Activated CD4-positive, alpha-beta memory T cell treated with anti-CD3 and anti-CD28 coated beads, Interleukin-2, amount 10 ng/mL, durations not matched to agents 7 days and 5 days (primary cell): ENCODE results near the gene CLCN1. TPM values are rescaled to one million over a fixed set of nuclear protein-coding genes. Genes with fewer than 3 reads are reported as not detected.
"Not testable (repeated sequence)": the region's sequence is repeated elsewhere in the genome, so short reads cannot be mapped to it uniquely, and the experiment has no call there.

Source experiments
- CTCF ChIA-PET: fragments of 350-600 bp; sonication (Branson Sonifier 250); formaldehyde crosslinking; loops from one replicate; lab custom pipeline; 2021; ENCODE audit warnings: antibody characterized with exemption, inconsistent platforms; lab: Charles Lee
- POLR2A ChIA-PET: fragments of 350-600 bp; sonication (Branson Sonifier 250); formaldehyde crosslinking; loops from one replicate; lab custom pipeline; 2021; ENCODE audit warnings: antibody characterized with exemption; lab: Charles Lee
- DNase-seq: peaks from one replicate; pipeline ENCODE4 v3.0.0-alpha.2; 2020
- H3K27ac Mint-ChIP-seq: one replicate; pipeline ENCODE4 v1.8.0; 2021; ENCODE audit warnings: mild to moderate bottlenecking, mixed read lengths
- H3K27me3 Mint-ChIP-seq: one replicate; pipeline ENCODE4 v1.8.0; 2021; ENCODE audit warnings: mixed read lengths
- H3K36me3 Mint-ChIP-seq: one replicate; pipeline ENCODE4 v1.8.0; 2021; ENCODE audit warnings: low read depth, mixed read lengths
- H3K4me1 Mint-ChIP-seq: one replicate; pipeline ENCODE4 v1.8.0; 2021; ENCODE audit warnings: mixed read lengths
- H3K4me3 Mint-ChIP-seq: one replicate; pipeline ENCODE4 v1.8.0; 2021; ENCODE audit warnings: mild to moderate bottlenecking, mixed read lengths
- H3K9me3 Mint-ChIP-seq: one replicate; pipeline ENCODE4 v1.8.0; 2021; ENCODE audit warnings: mixed read lengths
- total RNA-seq, 2 experiments: library from RNA; stranded (reverse); gene quantifications; one replicate each; pipeline ENCODE4 v1.2.3, GENCODE V29; 2021

CLCN1 gene
- total RNA-seq, 2 experiments from 2014 or later: 0.10 TPM; not detected in 1

DNA sequence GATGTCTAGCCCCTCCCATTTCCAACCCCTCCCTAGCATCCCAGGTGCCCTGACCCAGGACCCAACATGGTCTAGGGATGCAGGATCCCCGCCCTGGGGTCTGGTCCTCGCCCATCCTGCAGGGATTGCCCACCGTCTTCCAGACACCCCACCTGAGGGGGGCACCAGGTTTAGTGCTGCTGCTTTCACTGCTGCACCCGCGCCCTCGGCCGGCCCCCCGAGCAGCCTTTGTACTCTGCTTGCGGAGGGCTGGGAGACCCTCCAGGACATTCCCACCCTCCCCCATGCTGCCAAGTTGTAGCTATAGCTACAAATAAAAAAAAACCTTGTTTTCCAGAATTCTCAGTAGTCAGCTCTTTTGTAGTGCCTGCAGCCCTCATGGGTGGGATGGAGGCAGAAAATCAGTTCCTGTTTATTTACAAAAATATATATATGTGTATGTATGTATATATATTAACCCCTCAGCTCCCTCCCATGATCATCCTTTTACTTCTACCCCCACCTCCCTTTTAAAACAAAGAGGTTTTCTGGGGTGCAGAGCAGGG, 74.9 kb downstream of the CLCN1 start:
- POLR2A ChIA-PET: no interaction called here
- H3K27ac Mint-ChIP-seq: no peak overlapping the region
- H3K36me3 Mint-ChIP-seq: peaks cover 42% of the 10 kb centered on the region
- H3K27me3 Mint-ChIP-seq: no peaks in the 10 kb centered on the region
- H3K9me3 Mint-ChIP-seq: no peaks in the 10 kb centered on the region
- H3K4me3 Mint-ChIP-seq: no peak overlapping the region
- DNase-seq: no peak
- CTCF ChIA-PET: interaction anchor here (1.0 kb wide), 1 partner anchor 150 kb away, joined by 3 read pairs; no protein-coding TSS in a partner anchor
- peaks cover 31% of the 10 kb centered on the region for H3K4me1 Mint-ChIP-seq

DNA sequence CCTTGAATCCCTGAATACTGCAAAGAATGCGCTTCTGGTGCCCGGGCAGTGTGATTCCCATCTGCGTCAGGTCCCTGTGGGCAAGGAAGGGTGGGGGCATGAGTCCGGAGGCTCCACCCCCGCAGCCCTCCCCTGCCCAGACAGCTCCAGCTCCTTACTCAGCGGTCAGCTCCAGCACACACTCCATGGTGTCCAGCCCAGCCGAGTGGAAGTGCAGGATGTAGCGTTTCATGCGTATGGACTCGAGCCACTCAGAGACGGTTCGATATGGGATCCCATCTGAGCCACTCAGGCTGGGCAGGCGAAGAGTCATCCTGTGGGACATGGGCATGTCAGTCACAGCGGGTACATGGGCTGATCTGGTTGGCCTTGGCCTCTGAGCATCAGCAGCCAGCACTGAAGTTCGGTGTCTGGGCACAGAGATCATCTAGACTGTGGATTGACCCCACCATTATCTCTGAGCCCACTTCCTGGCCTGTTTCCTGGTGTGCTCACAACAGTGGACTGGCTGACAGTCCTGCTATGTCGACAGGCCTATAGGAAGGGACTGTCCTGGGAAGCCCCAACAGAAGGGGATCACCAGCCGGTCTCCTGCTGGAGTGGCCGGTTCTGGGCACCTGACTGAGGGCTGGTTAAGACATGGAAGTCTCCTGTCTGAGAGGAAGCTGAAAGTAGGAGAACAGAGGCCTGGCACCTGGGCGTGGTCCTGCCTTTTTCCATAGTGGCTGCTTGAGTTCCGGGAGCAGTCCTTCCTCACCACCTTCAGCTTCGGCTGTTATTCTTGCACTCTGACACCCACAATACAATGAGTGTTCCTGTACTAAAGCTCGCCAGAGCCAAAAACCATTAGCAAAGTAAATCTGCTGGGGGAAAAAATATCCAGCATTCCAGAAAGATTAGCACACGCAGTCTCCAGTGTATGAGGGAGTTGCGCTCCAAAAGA, 75.8 kb downstream of the CLCN1 start:
- ChIA-PET CTCF (interaction anchor here (1.0 to 1.5 kb wide), 2 partner anchors 11 to 24 kb away, joined by 3 to 5 read pairs; no protein-coding TSS in a partner anchor), POLR2A (interaction anchor here (0.7 to 5.6 kb wide), 4 partner anchors 7 to 15 kb away, joined by 3 to 35 read pairs (median 8); partner anchors contain the start of gene EPHA1)
- no peak for DNase-seq
- no peaks in the 10 kb centered on the region for H3K9me3 Mint-ChIP-seq
- peaks cover 42% of the 10 kb centered on the region for H3K36me3 Mint-ChIP-seq
- H3K4me3 Mint-ChIP-seq: no peak overlapping the region
- H3K4me1 Mint-ChIP-seq: peaks cover 31% of the 10 kb centered on the region
- H3K27ac Mint-ChIP-seq: no peak overlapping the region
- no peaks in the 10 kb centered on the region for H3K27me3 Mint-ChIP-seq

DNA sequence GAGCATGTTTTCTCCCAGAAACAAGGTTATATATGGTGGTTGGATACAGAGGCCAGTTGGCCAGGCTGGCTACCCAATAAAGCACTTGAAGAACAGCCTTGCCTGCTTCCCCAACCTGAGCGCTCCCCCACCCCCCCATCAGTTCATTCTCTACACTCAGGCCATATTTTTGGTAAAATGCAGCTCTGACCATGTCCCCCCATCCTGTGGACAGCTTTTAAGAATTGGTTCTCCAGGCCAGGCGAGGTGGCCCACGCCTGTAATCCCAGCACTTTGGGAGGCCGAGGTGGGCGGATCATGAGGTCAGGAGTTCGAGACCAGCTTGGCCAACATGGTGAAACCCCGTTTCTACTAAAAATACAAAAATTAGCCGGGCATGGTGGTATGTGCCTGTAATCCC, 76.5 kb downstream of the CLCN1 start:
- ChIA-PET CTCF (interaction anchor here (0.7 to 1.5 kb wide), 3 partner anchors 12 to 87 kb away, joined by 3 to 5 read pairs (median 3); no protein-coding TSS in a partner anchor), POLR2A (interaction anchor here (0.7 to 5.6 kb wide), 4 partner anchors 8 to 15 kb away, joined by 3 to 35 read pairs (median 8); partner anchors contain the start of gene EPHA1)
- not testable (repeated sequence) for H3K9me3 Mint-ChIP-seq, H3K27me3 Mint-ChIP-seq, H3K4me3 Mint-ChIP-seq, H3K27ac Mint-ChIP-seq, DNase-seq
- peaks cover 42% of the 10 kb centered on the region for H3K36me3 Mint-ChIP-seq
- H3K4me1 Mint-ChIP-seq: peaks cover 31% of the 10 kb centered on the region

DNA sequence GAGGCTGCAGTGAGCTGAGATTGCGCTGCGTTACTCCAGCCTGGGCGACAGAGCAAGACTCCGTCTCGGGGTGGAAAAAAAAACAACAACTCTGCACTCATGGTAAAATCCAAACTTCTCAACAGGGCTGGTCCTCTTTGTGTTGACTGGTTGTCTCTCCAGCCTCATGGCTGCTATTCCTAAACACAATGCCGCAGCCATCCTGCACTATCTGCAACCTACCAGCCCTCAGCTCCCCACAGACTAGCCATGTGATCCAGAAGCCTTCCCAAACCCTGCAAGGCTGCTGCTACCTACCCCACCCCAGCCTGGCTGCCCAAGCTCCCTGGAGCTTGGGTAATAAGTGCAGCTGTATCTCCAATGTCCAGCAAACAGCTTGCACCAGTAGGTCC, 77.0 kb downstream of the CLCN1 start:
- Mint-ChIP-seq H3K4me1 (peaks cover 27% of the 10 kb centered on the region), H3K36me3 (peaks cover 38% of the 10 kb centered on the region), H3K9me3 (no peaks in the 10 kb centered on the region), H3K4me3 (no peak overlapping the region), H3K27ac (peak overlapping the region; percentile 10), H3K27me3 (no peaks in the 10 kb centered on the region)
- DNase-seq: no peak
- ChIA-PET POLR2A (interaction anchor here (0.7 to 5.6 kb wide), 4 partner anchors 8 to 14 kb away, joined by 3 to 35 read pairs (median 8); partner anchors contain the start of gene EPHA1), CTCF (interaction anchor here (0.7 to 1.5 kb wide), 3 partner anchors 13 to 87 kb away, joined by 3 to 5 read pairs (median 3); no protein-coding TSS in a partner anchor)

DNA sequence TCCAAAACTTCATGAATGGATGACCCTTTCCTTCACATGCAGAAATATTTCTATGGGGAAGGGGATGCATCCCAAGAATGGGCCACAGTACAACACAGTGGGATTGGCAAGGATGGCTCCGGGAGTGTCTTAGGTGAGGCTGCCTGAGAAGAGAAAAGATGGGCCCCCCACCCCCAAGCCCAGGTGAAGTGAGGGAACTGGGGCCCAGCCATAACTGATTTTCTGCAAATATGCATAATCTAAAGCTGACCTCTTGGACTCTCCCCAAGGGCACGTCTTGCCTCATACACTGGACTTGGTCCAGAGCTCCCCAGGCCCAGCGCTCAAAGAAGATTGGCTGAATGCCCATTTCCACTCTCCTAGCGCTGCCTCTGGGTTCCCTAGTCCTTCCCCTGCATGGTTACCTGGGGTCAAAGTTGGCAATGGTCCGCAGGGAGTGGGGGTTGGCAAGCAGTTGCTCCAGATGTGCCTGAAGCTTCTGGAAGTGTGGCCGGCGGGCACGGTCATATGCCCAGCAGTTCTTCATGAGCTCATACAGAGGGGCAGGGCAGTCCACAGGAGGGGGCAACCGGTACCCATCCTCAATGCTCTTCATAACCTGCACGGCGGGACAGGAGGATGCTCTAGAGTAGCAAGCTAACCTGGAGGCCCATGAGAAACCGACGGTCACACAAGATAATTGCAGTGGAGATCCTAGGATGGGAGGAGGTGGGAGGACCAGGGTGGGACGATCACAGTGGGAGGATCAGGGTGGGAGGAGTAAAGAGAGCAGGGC, 77.5 kb downstream of the CLCN1 start:
- Mint-ChIP-seq H3K36me3 (peaks cover 37% of the 10 kb centered on the region), H3K4me3 (no peak overlapping the region), H3K27ac (peak overlapping the region; percentile 10), H3K4me1 (peaks cover 24% of the 10 kb centered on the region), H3K27me3 (no peaks in the 10 kb centered on the region), H3K9me3 (no peaks in the 10 kb centered on the region)
- POLR2A ChIA-PET: interaction anchor here (1.2 to 5.6 kb wide), 3 partner anchors 9 to 14 kb away, joined by 4 to 35 read pairs (median 13); partner anchors contain the start of gene EPHA1
- CTCF ChIA-PET: interaction anchor here (0.7 to 1.5 kb wide), 3 partner anchors 14 to 88 kb away, joined by 3 to 7 read pairs (median 3); no protein-coding TSS in a partner anchor
- no peak for DNase-seq

DNA sequence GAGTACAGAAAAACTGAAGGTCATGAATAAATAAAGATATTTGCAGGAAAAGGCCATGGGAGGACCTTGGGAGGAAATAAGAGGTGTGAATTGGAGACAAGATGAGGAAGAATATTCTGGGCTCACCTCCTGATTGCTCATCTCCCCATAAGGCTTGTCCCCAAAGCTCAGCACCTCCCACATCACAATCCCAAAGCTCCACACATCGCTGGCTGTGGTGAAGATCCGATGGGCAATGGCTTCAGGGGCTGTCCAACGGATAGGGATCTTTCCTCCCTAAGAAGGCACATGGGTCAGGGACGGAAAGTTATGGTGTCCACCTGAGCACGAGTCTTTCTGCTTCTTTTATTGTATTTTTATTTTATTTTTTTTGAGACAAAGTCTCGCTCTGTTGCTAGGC, 78.2 kb downstream of the CLCN1 start:
- CTCF ChIA-PET: interaction anchor here (0.9 kb wide), 1 partner anchor 14 kb away, joined by 7 read pairs; no protein-coding TSS in a partner anchor
- Mint-ChIP-seq H3K27ac (no peak overlapping the region), H3K27me3 (no peaks in the 10 kb centered on the region), H3K9me3 (no peaks in the 10 kb centered on the region), H3K36me3 (peaks cover 33% of the 10 kb centered on the region), H3K4me3 (no peak overlapping the region), H3K4me1 (peaks cover 21% of the 10 kb centered on the region)
- DNase-seq: no peak
- POLR2A ChIA-PET: interaction anchor here (3.4 to 5.6 kb wide), 2 partner anchors 10 to 13 kb away, joined by 13 to 35 read pairs; partner anchors contain the start of gene EPHA1

DNA sequence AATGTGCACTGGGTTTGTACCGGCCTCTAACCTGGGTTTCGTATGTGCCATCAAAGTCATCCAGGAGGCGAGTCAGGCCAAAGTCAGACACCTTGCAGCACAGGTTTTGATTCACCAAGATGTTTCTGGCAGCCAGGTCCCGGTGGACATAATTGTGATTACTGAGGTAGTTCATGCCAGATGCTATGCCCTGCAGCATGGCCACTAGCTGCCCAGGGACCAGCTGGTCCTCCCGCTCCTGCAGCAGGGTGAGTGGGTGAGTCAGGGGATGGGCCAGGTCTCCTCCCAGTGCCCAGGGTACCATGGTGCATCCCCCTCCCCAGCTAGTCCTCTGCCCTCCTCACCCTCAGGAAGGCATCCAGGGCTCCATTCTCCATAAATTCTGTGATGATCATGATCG, 78.9 kb downstream of the CLCN1 start:
- DNase-seq: no peak
- peaks cover 14% of the 10 kb centered on the region for H3K4me1 Mint-ChIP-seq
- POLR2A ChIA-PET: interaction anchor here (1.3 to 5.6 kb wide), 3 partner anchors 10 to 15 kb away, joined by 3 to 35 read pairs (median 13); partner anchors contain the start of gene EPHA1
- no peak overlapping the region for H3K4me3 Mint-ChIP-seq
- H3K9me3 Mint-ChIP-seq: no peaks in the 10 kb centered on the region
- no peaks in the 10 kb centered on the region for H3K27me3 Mint-ChIP-seq
- H3K27ac Mint-ChIP-seq: no peak overlapping the region
- H3K36me3 Mint-ChIP-seq: peaks cover 26% of the 10 kb centered on the region
- CTCF ChIA-PET: no interaction called here

DNA sequence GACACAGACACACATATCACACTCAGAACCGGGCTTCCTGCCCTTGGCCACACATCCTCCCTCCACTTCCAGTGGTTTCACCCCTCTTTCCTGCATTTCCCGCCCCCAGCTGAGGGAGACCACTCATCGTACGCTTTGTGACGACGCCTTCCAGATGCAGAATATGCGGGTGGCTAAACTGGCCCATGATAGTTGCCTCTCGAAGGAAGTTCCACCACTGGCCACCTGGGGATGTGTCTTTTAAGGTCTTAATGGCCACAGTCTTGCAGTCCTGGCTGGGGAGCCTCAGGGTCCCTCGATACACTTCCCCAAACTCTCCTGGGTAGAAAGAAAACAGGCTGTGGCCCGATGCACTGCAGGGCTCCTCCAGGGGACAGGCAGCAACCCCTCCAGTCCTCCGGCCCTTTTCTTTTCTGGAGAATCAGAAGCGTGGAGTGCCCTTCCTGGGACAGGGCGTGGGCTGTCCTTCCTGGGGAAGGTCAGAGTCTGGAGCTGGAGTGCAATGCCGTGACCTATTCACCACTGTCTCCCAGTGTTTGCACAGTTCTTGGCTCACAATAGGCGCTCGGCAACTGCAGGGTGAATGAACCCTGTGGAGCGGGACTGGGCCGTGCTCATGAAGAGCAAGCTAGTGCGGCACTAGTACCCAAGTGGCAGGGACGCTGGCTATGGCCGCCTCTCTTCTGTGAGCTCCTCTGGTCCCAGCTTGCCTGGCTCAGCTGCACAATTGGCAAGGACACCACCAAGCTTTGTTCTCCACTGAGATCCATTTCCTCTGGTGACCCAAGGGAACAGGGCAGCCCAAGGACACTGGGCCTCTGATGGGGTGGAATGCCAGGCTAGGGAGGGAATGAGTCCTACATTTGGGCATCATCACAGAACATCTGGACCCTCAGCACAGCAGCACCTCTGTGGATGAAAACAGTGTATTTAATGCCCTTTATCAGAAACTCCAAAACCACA, 79.6 kb downstream of the CLCN1 start:
- H3K27ac Mint-ChIP-seq: no peak overlapping the region
- H3K27me3 Mint-ChIP-seq: no peaks in the 10 kb centered on the region
- ChIA-PET CTCF (interaction anchor here (1.0 kb wide), 1 partner anchor 10 kb away, joined by 3 read pairs; no protein-coding TSS in a partner anchor), POLR2A (interaction anchor here (1.3 to 5.6 kb wide), 4 partner anchors 10 to 15 kb away, joined by 3 to 35 read pairs (median 10); partner anchors contain the start of gene EPHA1)
- DNase-seq: no peak
- H3K9me3 Mint-ChIP-seq: no peaks in the 10 kb centered on the region
- H3K4me3 Mint-ChIP-seq: no peak overlapping the region
- H3K4me1 Mint-ChIP-seq: peaks cover 9% of the 10 kb centered on the region
- peaks cover 19% of the 10 kb centered on the region for H3K36me3 Mint-ChIP-seq

DNA sequence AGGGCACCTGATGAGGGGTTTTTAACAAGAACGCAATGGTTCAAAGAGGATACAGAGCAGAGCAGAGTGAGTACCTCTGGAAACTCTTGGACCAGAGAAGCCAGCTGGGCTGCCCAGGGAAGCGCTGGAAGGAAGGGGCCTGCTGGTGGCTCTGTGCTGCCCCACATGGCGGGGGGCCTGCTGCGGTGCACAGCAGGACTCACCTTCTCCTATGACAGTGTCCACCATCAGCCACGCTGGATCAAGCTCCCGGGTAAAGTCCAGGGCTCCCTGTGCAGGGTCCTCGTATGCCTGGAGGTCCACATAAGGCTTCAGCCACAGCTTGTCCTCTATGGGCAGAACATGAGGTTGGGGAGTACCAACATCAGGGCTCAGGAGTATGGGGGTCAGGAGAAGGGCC, 80.3 kb downstream of the CLCN1 start:
- no peak for DNase-seq
- no peak overlapping the region for H3K4me3 Mint-ChIP-seq
- ChIA-PET CTCF (interaction anchor here (1.0 kb wide), 1 partner anchor 9 kb away, joined by 3 read pairs; no protein-coding TSS in a partner anchor), POLR2A (interaction anchor here (1.3 to 5.6 kb wide), 2 partner anchors 11 kb away, joined by 6 to 35 read pairs; partner anchors contain the start of gene EPHA1)
- peaks cover 9% of the 10 kb centered on the region for H3K4me1 Mint-ChIP-seq
- H3K27me3 Mint-ChIP-seq: no peaks in the 10 kb centered on the region
- no peaks in the 10 kb centered on the region for H3K9me3 Mint-ChIP-seq
- peaks cover 16% of the 10 kb centered on the region for H3K36me3 Mint-ChIP-seq
- H3K27ac Mint-ChIP-seq: no peak overlapping the region

DNA sequence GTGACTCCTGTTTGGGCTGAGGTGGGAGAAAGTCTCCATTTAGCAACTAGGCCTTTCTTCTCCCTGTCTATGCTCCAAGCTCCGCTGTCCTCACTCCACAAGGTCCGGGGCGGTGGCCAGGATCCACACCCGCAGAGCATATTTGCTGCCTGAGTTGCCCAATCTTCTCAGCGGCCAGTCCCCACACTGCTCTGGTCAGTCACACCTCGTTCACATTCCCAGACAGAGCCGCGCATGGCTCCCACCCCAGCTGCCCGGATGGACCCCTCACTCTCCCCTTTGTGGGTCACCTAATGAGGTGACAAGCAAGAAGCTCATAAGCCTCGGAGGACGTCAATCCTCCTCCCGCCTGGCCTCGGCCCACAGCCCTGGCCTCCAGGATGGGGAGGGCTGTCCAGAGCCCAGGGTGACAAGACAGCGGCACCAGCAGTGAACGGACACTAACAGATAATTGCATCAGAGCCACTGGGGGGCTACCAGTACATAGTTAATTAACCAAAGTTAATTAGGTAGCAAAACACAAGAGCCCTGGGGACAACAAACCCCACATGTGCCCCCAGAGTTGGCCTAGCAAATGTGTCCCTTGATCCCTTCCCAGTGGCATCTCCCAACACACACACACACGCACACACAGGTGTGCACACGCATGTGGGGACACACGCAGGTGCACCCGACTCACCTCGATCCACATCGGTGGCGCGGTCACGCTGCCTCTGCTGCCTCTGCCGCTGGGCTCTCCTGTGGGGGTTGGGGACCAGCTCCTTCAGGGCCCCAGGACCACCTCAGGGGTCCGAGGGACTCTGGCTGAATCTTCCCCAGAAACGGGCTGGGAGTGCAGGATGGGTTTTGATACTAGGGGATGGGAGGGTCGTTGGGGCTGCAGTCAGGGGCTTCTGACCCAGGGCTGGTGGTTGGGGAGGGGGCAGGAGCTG, 81.0 kb downstream of the CLCN1 start:
- no peak for DNase-seq
- peaks cover 9% of the 10 kb centered on the region for H3K4me1 Mint-ChIP-seq
- no peaks in the 10 kb centered on the region for H3K27me3 Mint-ChIP-seq
- H3K36me3 Mint-ChIP-seq: peaks cover 10% of the 10 kb centered on the region
- no peak overlapping the region for H3K4me3 Mint-ChIP-seq
- no peak overlapping the region for H3K27ac Mint-ChIP-seq
- no peaks in the 10 kb centered on the region for H3K9me3 Mint-ChIP-seq
- POLR2A ChIA-PET: interaction anchor here (0.6 to 5.6 kb wide), 3 partner anchors 10 to 108 kb away, joined by 3 to 35 read pairs (median 6); partner anchors contain the start of genes CASP2 and EPHA1
- CTCF ChIA-PET: interaction anchor here (1.0 kb wide), 1 partner anchor 9 kb away, joined by 3 read pairs; no protein-coding TSS in a partner anchor
